Vagina (tissue), 2 donors: Measurements from ENCODE around the gene PAX6.

Experiments used
- POLR2A ChIP-seq, 2 donors: fragments of 450-650 bp; IDR thresholded peaks; one replicate each; pipeline ENCODE4 v1.6.1; 2017; ENCODE audit warnings: antibody characterized with exemption in 2 of 2, mild to moderate bottlenecking in 2 of 2, moderate library complexity in 2 of 2
- POLR2AphosphoS5 ChIP-seq, 2 donors: sonication (generic); formaldehyde crosslinking; IDR thresholded peaks; one replicate each; pipeline ENCODE4 v1.9.0; 2017; ENCODE audit warnings: antibody characterized with exemption in 2 of 2, mild to moderate bottlenecking in 2 of 2, low read depth in 1 of 2; ENCODE audit not compliant: insufficient read depth in 1 of 2
- TF ChIP-seq, protein P1 (sequence below), 3 experiments: fragments of 450-650 bp in 2 of 3; fragments of 200-600 bp in 1 of 3; sonication (generic) in 1 of 3; IDR thresholded peaks; one replicate each; pipeline ENCODE4 v1.5.1; 2017 to 2019; ENCODE audit warnings: antibody characterized with exemption in 3 of 3, mild to moderate bottlenecking in 2 of 3, moderate library complexity in 2 of 3

DNA sequence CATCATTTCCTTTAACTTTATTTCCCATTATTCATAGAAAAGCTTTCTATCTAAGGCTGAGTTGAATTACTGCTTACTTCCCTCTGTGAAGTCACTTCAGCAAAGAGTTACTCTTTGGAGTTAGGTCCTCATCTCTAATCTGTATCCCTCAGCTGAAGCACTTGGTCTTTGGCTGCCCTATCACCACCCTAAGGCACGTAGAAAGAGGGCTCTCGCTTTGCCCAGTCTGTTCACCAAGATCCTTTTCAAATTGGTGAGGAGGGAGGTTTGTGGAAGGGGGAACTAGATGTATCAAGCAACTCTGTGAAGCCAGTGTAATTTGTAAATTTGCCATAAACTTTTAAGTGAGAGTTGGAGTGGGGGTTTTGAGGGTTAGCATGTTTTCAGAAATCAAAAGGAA is 43.4 kb downstream of the PAX6 start:
- TF ChIP-seq, protein P1, sequence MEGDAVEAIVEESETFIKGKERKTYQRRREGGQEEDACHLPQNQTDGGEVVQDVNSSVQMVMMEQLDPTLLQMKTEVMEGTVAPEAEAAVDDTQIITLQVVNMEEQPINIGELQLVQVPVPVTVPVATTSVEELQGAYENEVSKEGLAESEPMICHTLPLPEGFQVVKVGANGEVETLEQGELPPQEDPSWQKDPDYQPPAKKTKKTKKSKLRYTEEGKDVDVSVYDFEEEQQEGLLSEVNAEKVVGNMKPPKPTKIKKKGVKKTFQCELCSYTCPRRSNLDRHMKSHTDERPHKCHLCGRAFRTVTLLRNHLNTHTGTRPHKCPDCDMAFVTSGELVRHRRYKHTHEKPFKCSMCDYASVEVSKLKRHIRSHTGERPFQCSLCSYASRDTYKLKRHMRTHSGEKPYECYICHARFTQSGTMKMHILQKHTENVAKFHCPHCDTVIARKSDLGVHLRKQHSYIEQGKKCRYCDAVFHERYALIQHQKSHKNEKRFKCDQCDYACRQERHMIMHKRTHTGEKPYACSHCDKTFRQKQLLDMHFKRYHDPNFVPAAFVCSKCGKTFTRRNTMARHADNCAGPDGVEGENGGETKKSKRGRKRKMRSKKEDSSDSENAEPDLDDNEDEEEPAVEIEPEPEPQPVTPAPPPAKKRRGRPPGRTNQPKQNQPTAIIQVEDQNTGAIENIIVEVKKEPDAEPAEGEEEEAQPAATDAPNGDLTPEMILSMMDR (IDR thresholded peaks at IDR 0.05): no peak
- no peak for TF ChIP-seq POLR2A (IDR thresholded peaks at IDR 0.05)
- TF ChIP-seq POLR2AphosphoS5 (IDR thresholded peaks at IDR 0.05; ENCODE audit: insufficient read depth in 1 of 2, low read depth in 1 of 2): no peak
